AG09309 (cell line): Measurements from ENCODE around the gene SLC22A23.

ENCODE experiments used
- DNase-seq: peaks from one replicate; pipeline ENCODE4 v3.0.0-alpha.2; 2010; ENCODE audit warnings: low read depth
- H3K4me3 ChIP-seq: 2 replicates; pipeline ENCODE4 v1.5.1; 2011; ENCODE audit warnings: mild to moderate bottlenecking, low read depth, low read length, moderate library complexity; ENCODE audit not compliant: control insufficient read depth
- CTCF ChIP-seq: IDR thresholded peaks from 2 replicates; pipeline ENCODE4 v1.5.1; 2011; ENCODE audit warnings: mild to moderate bottlenecking, low read depth, low read length, inconsistent platforms; ENCODE audit not compliant: insufficient read depth, control insufficient read depth; ENCODE audit errors: missing control alignments

The SLC22A23 gene

GRCh38 chr6:3367630-3368029, 89.2 kb downstream of the SLC22A23 start:
- no peak overlapping the region for H3K4me3 ChIP-seq
- no peak for DNase-seq
- TF ChIP-seq CTCF: no peak

GRCh38 chr6:3366596-3367413, 90.0 kb downstream of the SLC22A23 start:
- TF ChIP-seq CTCF: no peak
- no peak for DNase-seq
- no peak overlapping the region for H3K4me3 ChIP-seq

GRCh38 chr6:3364391-3364790, 92.5 kb downstream of the SLC22A23 start:
- DNase-seq: no peak
- TF ChIP-seq CTCF: no peak
- H3K4me3 ChIP-seq: no peak overlapping the region

GRCh38 chr6:3363296-3364025, 93.4 kb downstream of the SLC22A23 start:
- no peak overlapping the region for H3K4me3 ChIP-seq
- DNase-seq: no peak
- TF ChIP-seq CTCF: no peak

GRCh38 chr6:3361312-3362037, 95.4 kb downstream of the SLC22A23 start:
- TF ChIP-seq CTCF: no peak
- DNase-seq: no peak
- no peak overlapping the region for H3K4me3 ChIP-seq

GRCh38 chr6:3360727-3361045, 96.2 kb downstream of the SLC22A23 start:
- no peak for TF ChIP-seq CTCF
- no peak for DNase-seq
- H3K4me3 ChIP-seq: no peak overlapping the region
